Left hindlimb (tissue), 1 donor: ENCODE measurements around the gene POLR1A.

Experiments used
- DNase-seq: peaks from one replicate; pipeline ENCODE4 v3.0.0-alpha.2; 2018

The POLR1A gene

GRCh38 chr2:86056590-86057331 is 48.9 kb downstream of the POLR1A start:
- no peak for DNase-seq

DNA sequence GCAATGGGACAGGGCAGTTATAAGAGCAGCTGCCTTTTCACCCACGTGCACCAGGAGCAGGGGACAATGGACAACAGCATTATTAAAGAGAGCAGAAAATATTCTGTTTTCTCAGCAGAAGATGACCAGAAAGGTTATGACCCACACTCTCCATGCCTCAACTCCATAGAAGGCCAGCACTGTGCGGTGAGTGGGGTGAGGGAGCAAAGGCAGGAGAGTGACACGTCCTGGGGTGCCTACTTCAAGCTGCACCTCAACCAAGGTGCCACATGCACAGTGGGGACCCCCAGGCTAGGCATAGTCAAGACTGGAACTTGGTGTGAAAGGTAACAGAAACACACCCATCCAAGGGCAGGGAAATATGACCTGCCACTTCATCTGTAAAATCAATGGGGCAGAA is 50.4 kb downstream of the POLR1A start:
- no peak for DNase-seq

GRCh38 chr2:86054535-86055082 is 51.1 kb downstream of the POLR1A start:
- no peak for DNase-seq

DNA sequence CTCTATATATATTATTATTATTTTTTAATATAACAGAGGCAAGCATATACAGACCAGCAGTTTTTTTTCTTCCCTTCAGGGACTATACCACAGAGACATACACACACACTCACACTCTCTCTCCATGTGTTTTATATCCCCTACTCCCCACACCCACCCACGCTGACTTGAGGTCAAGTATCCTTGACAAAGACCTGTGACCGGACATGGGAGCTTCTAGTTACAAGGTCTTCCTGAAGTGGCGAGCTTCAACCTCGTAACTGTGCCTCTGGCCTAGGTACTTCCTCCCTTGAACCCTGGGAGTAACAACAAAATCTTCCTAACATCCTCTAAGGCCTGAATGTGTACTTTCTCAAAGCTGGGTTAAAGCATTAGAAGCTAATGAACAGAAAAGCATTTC is 52.5 kb downstream of the POLR1A start:
- no peak for DNase-seq

GRCh38 chr2:86052676-86053075 is 53.0 kb downstream of the POLR1A start:
- no peak for DNase-seq

- DNase-seq, result no peak
Measured at GRCh38 chr2:86052265-86052664, 53.4 kb downstream of the POLR1A start.

- no peak for DNase-seq
Measured at GRCh38 chr2:86050301-86050700, 55.4 kb downstream of the POLR1A start.

- no peak for DNase-seq
Measured at GRCh38 chr2:86049529-86049928, 56.2 kb downstream of the POLR1A start.

DNA sequence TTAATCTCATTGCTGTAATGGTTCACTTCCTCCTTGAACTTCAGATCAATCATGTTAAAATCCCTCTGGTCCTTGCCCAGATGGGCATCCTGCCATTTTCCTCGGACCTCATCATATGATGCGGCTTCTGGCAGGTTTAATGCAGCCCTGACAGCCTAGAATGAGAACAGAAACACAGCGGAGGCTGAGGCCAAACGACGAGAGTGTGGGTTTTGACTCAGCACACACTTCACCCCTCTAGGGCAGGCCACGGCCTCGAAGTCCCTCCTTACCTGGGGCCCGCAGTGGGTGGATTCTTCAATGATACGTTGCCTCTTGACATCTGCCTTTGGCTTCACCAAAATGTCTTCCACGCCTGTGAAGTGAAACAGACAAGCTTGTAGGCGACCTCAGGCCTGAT is 56.8 kb downstream of the POLR1A start:
- DNase-seq, result no peak

GRCh38 chr2:86048383-86048701 is 57.3 kb downstream of the POLR1A start:
- no peak for DNase-seq

GRCh38 chr2:86047575-86048382 is 57.9 kb downstream of the POLR1A start:
- DNase-seq, result no peak

DNA sequence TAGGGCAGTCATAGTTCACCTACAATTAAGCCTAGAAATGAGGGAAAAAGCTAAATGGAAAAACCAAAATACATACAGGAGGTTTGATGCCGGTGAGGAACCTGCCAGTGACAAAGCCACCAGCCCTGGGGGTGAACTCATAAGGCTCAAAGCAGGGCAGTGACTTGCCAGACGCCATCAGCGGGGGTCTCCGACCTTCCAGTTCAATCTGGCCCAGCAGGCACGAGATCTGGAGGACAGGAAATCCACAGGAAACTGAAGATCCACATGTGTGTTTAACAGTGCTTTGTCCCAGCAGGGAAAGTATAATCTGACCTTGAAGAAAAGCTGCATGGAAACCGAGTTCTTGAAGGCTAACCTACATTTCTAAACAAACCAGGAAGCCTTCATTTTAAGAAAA is 60.1 kb downstream of the POLR1A start:
- no peak for DNase-seq

- no peak for DNase-seq
Measured at GRCh38 chr2:86044614-86045013, 61.1 kb downstream of the POLR1A start.

- DNase-seq, result no peak
Measured at GRCh38 chr2:86044045-86044444, 61.6 kb downstream of the POLR1A start.

GRCh38 chr2:86042256-86043168 is 63.2 kb downstream of the POLR1A start:
- no peak for DNase-seq

DNA sequence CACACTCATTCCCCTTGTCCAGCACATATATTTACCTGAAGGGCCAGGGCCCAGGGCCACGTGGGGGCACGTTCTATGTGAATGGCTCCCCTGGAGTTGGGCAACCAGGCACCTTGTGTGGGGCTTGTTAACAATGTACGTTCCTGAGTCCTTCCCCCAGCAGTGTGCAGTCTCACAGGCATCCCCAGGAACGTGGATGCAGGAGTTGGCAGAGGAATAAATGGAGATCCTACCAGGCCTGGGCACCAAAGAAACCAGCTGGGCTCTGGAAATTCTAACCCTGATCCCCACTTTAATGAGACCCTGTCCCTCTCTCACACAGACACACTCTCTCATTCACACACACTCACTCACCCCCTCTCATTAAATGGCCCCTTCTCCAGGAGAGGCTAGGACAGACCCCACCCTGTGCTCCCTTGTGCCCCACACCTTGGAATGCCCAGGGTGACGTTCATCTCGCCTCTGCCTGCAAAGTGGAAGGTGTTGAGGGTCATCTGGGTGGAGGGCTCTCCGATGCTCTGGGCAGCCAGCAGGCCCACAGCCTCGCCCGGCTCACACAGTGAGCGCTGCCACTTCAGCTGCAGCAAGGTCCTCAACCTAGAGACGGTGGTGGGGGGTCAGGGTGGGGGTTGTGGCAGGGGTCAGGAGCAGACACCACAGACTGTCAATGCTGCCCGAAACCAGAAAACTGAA is 65.6 kb downstream of the POLR1A start:
- peak; percentile 14 for DNase-seq

DNA sequence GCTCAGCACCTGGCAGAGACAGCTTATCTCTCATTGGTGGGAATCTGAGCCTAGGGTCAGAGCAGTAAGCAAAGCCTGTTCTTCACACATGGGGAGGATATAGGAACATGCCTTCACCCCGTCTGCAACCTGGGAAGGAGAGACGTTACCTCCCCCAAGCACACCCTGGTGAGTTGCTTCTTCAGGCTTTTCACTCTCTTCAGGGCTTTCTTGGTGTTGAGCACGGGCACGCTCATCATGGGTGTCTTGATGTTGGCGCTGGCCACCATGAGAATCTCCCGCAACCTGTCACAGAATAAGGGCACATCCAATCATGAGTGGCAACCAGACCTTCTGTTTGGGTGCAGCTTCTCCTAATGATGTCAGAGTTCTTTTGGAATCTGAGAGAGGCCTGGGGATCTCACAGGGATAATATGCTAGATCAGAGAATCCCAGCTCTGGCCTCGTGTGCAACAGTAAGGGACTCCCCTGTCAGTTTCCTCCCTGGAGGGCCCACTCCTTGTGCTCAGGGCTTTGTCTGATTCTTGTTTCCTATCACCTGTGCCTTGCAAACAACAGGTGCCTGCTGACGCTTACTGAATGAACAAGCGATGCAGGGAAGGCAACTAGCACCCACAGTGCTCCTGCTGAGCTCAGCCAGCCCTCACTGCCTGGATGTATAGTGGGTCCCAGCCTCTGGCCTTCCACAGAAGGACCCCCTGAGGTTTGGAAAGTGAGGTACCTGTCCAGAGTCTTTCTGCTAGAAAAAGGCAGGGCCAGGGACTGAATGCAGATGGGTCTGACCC is 66.3 kb downstream of the POLR1A start:
- no peak for DNase-seq

DNA sequence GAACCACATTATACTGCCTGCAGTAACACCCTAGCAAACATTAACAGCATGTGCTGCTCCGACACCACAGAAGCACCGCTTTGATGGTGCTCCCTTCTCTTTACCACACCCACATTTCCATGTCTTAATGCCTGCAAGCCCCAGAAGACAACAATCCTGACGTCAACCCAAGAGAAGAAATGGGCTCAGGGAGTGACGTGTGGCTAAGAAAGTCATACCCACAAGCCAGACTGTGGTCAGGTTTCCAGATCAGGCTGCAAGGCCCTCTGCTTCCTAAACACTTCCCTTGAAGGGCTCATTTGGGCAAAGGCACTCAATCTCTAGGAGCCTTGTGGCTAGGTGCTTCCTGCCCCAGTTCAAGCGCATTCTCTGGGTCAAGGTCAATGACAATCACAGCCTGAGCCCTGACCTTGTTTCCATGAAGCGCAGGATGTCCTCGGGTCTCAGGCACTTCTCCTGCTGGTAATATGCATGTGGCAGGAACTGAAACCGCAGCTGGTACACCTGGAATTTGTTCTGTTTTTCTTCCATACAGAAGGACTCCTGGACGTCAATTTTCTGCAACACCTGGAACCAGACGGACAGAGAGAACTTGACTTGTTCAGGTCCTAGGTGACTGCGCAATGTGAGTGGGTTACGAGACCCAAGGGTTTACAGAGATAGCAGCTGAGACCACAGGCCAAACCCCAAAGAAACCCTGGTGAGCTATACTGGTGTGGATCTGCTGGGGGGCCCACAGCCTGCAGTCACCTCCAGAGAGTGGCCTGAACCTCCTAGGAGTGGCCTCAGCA is 67.2 kb downstream of the POLR1A start:
- DNase-seq, result peak; percentile 51

DNA sequence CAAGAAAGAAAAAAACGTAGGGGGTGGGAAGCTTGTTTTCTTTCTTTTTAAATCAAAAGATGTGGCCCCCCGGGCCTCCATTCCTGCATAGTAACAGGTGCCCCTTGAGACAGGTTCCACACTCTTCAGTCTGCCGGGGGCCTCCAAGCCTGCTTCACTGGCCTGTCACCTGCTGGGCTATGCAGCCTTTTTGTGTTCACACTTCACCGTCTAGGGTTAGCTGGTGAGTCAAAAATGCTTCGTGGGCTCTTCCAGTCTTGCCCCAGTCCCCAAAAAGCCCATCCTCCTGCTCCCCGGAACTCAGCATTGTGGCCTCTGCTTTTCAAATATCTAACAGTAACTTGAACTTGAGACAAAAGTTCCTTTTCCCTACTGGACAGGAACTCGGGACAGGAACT is 67.9 kb downstream of the POLR1A start:
- DNase-seq, result no peak

- DNase-seq, result peak; percentile 68
Measured at GRCh38 chr2:86037141-86037794, 68.4 kb downstream of the POLR1A start.
